ENCODE results near the gene ABHD12B.

Gene ABHD12B

GRCh38 chr14:50853891-50854290 is 18.0 kb upstream of the ABHD12B start:
- H3K4me1 ChIP-seq (ENCODE audit: control insufficient read depth, insufficient read depth, low read length) = no peaks in the 10 kb centered on the region

GRCh38 chr14:50854521-50854920 is 17.3 kb upstream of the ABHD12B start:
- Histone ChIP-seq H3K27ac (ENCODE audit: low read depth, low read length) (no peak overlapping the region), H3K4me1 (ENCODE audit: control insufficient read depth, insufficient read depth, low read length) (no peaks in the 10 kb centered on the region), H3K9ac (ENCODE audit: low read length) (no peak overlapping the region), H3K4me3 (ENCODE audit: low read length) (no peak overlapping the region), H3K36me3 (ENCODE audit: control insufficient read depth, insufficient read depth, low read length) (no peaks in the 10 kb centered on the region), H3K27me3 (ENCODE audit: control insufficient read depth, insufficient read depth, low read length) (no peaks in the 10 kb centered on the region)

More at GRCh38 chr14:50853891-50854290, 18.0 kb upstream of the ABHD12B start:
- H3K27ac ChIP-seq (ENCODE audit: low read depth, low read length) = no peak overlapping the region
- no peaks in the 10 kb centered on the region for H3K27me3 ChIP-seq (ENCODE audit: control insufficient read depth, insufficient read depth, low read length)
- no peaks in the 10 kb centered on the region for H3K36me3 ChIP-seq (ENCODE audit: control insufficient read depth, insufficient read depth, low read length)
- H3K9ac ChIP-seq (ENCODE audit: low read length) = no peak overlapping the region
- no peak overlapping the region for H3K4me3 ChIP-seq (ENCODE audit: low read length)

- Histone ChIP-seq H3K27me3 (ENCODE audit: control insufficient read depth, insufficient read depth, low read length) (no peaks in the 10 kb centered on the region), H3K36me3 (ENCODE audit: control insufficient read depth, insufficient read depth, low read length) (no peaks in the 10 kb centered on the region), H3K4me3 (ENCODE audit: low read length) (no peak overlapping the region), H3K4me1 (ENCODE audit: control insufficient read depth, insufficient read depth, low read length) (peaks cover 3% of the 10 kb centered on the region), H3K9ac (ENCODE audit: low read length) (no peak overlapping the region), H3K27ac (ENCODE audit: low read depth, low read length) (no peak overlapping the region)
Measured at GRCh38 chr14:50855558-50855957, 16.3 kb upstream of the ABHD12B start.

- Histone ChIP-seq H3K36me3 (ENCODE audit: control insufficient read depth, insufficient read depth, low read length) (no peaks in the 10 kb centered on the region), H3K4me3 (ENCODE audit: low read length) (no peak overlapping the region), H3K27me3 (ENCODE audit: control insufficient read depth, insufficient read depth, low read length) (no peaks in the 10 kb centered on the region), H3K27ac (ENCODE audit: low read depth, low read length) (no peak overlapping the region), H3K9ac (ENCODE audit: low read length) (no peak overlapping the region), H3K4me1 (ENCODE audit: control insufficient read depth, insufficient read depth, low read length) (peaks cover 3% of the 10 kb centered on the region)
Measured at GRCh38 chr14:50856660-50857059, 15.2 kb upstream of the ABHD12B start.

- peaks cover 3% of the 10 kb centered on the region for H3K4me1 ChIP-seq (ENCODE audit: control insufficient read depth, insufficient read depth, low read length)
- H3K9ac ChIP-seq (ENCODE audit: low read length) = no peak overlapping the region
- peak overlapping the region; percentile 26 for H3K27ac ChIP-seq (ENCODE audit: low read depth, low read length)
- peak overlapping the region; percentile 67 for H3K4me3 ChIP-seq (ENCODE audit: low read length)
- H3K27me3 ChIP-seq (ENCODE audit: control insufficient read depth, insufficient read depth, low read length) = no peaks in the 10 kb centered on the region
- no peaks in the 10 kb centered on the region for H3K36me3 ChIP-seq (ENCODE audit: control insufficient read depth, insufficient read depth, low read length)
Measured at GRCh38 chr14:50859296-50859624, 12.6 kb upstream of the ABHD12B start.

GRCh38 chr14:50860478-50861086 is 11.3 kb upstream of the ABHD12B start:
- no peak overlapping the region for H3K27ac ChIP-seq (ENCODE audit: low read depth, low read length)
- H3K4me1 ChIP-seq (ENCODE audit: control insufficient read depth, insufficient read depth, low read length) = peaks cover 3% of the 10 kb centered on the region
- H3K36me3 ChIP-seq (ENCODE audit: control insufficient read depth, insufficient read depth, low read length) = no peaks in the 10 kb centered on the region
- peak overlapping the region; percentile 67 for H3K4me3 ChIP-seq (ENCODE audit: low read length)
- no peak overlapping the region for H3K9ac ChIP-seq (ENCODE audit: low read length)
- no peaks in the 10 kb centered on the region for H3K27me3 ChIP-seq (ENCODE audit: control insufficient read depth, insufficient read depth, low read length)

- Histone ChIP-seq H3K9ac (ENCODE audit: low read length) (no peak overlapping the region), H3K4me3 (ENCODE audit: low read length) (no peak overlapping the region), H3K27me3 (ENCODE audit: control insufficient read depth, insufficient read depth, low read length) (no peaks in the 10 kb centered on the region), H3K4me1 (ENCODE audit: control insufficient read depth, insufficient read depth, low read length) (peaks cover 3% of the 10 kb centered on the region), H3K27ac (ENCODE audit: low read depth, low read length) (no peak overlapping the region), H3K36me3 (ENCODE audit: control insufficient read depth, insufficient read depth, low read length) (no peaks in the 10 kb centered on the region)
Measured at GRCh38 chr14:50862036-50862570, 9.8 kb upstream of the ABHD12B start.

GRCh38 chr14:50864237-50864636 is 7.6 kb upstream of the ABHD12B start:
- Histone ChIP-seq H3K9ac (ENCODE audit: low read length) (no peak overlapping the region), H3K27ac (ENCODE audit: low read depth, low read length) (no peak overlapping the region), H3K27me3 (ENCODE audit: control insufficient read depth, insufficient read depth, low read length) (no peaks in the 10 kb centered on the region), H3K4me3 (ENCODE audit: low read length) (no peak overlapping the region), H3K36me3 (ENCODE audit: control insufficient read depth, insufficient read depth, low read length) (no peaks in the 10 kb centered on the region), H3K4me1 (ENCODE audit: control insufficient read depth, insufficient read depth, low read length) (peaks cover 3% of the 10 kb centered on the region)

- peaks cover 3% of the 10 kb centered on the region for H3K4me1 ChIP-seq (ENCODE audit: control insufficient read depth, insufficient read depth, low read length)
- no peaks in the 10 kb centered on the region for H3K36me3 ChIP-seq (ENCODE audit: control insufficient read depth, insufficient read depth, low read length)
- H3K9ac ChIP-seq (ENCODE audit: low read length) = no peak overlapping the region
- H3K27ac ChIP-seq (ENCODE audit: low read depth, low read length) = no peak overlapping the region
- no peaks in the 10 kb centered on the region for H3K27me3 ChIP-seq (ENCODE audit: control insufficient read depth, insufficient read depth, low read length)
- no peak overlapping the region for H3K4me3 ChIP-seq (ENCODE audit: low read length)
Measured at GRCh38 chr14:50864946-50865345, 6.9 kb upstream of the ABHD12B start.

- no peak overlapping the region for H3K9ac ChIP-seq (ENCODE audit: low read length)
- no peak overlapping the region for H3K27ac ChIP-seq (ENCODE audit: low read depth, low read length)
- H3K36me3 ChIP-seq (ENCODE audit: control insufficient read depth, insufficient read depth, low read length) = no peaks in the 10 kb centered on the region
- H3K4me1 ChIP-seq (ENCODE audit: control insufficient read depth, insufficient read depth, low read length) = no peaks in the 10 kb centered on the region
- no peak overlapping the region for H3K4me3 ChIP-seq (ENCODE audit: low read length)
- H3K27me3 ChIP-seq (ENCODE audit: control insufficient read depth, insufficient read depth, low read length) = no peaks in the 10 kb centered on the region
Measured at GRCh38 chr14:50865391-50866076, 6.3 kb upstream of the ABHD12B start.

- Histone ChIP-seq H3K27ac (ENCODE audit: low read depth, low read length) (no peak overlapping the region), H3K36me3 (ENCODE audit: control insufficient read depth, insufficient read depth, low read length) (no peaks in the 10 kb centered on the region), H3K27me3 (ENCODE audit: control insufficient read depth, insufficient read depth, low read length) (peaks cover 7% of the 10 kb centered on the region), H3K4me3 (ENCODE audit: low read length) (no peak overlapping the region), H3K4me1 (ENCODE audit: control insufficient read depth, insufficient read depth, low read length) (no peaks in the 10 kb centered on the region), H3K9ac (ENCODE audit: low read length) (no peak overlapping the region)
Measured at GRCh38 chr14:50871228-50871627, 625 bp upstream of the ABHD12B start.

GRCh38 chr14:50874757-50875156 is 2.9 kb downstream of the ABHD12B start:
- Histone ChIP-seq H3K4me1 (ENCODE audit: control insufficient read depth, insufficient read depth, low read length) (no peaks in the 10 kb centered on the region), H3K27ac (ENCODE audit: low read depth, low read length) (no peak overlapping the region), H3K9ac (ENCODE audit: low read length) (no peak overlapping the region), H3K27me3 (ENCODE audit: control insufficient read depth, insufficient read depth, low read length) (peaks cover 7% of the 10 kb centered on the region), H3K36me3 (ENCODE audit: control insufficient read depth, insufficient read depth, low read length) (no peaks in the 10 kb centered on the region), H3K4me3 (ENCODE audit: low read length) (no peak overlapping the region)
